Panc1 (cell line): ENCODE data around the gene KNDC1. TPM values are rescaled to one million over a fixed set of nuclear protein-coding genes. Genes with fewer than 3 reads are reported as not detected.

Experiments
- ATAC-seq: fragments of 200-7000 bp; cut with Tn5 transposase; 2 replicates; pipeline ENCODE4 v1.9.1; 2020; ENCODE audit warnings: mild to moderate bottlenecking, moderate library complexity
- BruUV-seq: library from RNA; stranded (reverse); fragments of 400-500 nt; replicated peaks from 2 replicates; lab custom pipeline; 2021; lab: Mats Ljungman, UMichigan
- CTCF ChIA-PET: fragments of 300-600 bp; sonication (Branson Sonifier 250); formaldehyde crosslinking; loops from one replicate; lab custom pipeline; 2022; ENCODE audit warnings: antibody characterized with exemption; lab: Charles Lee
- POLR2A ChIA-PET: fragments of 300-600 bp; sonication (Branson Sonifier 250); formaldehyde crosslinking; loops from one replicate; lab custom pipeline; 2022; ENCODE audit warnings: antibody characterized with exemption; lab: Charles Lee
- DNase-seq: peaks from one replicate; pipeline ENCODE4 v3.0.0-alpha.2; 2010; ENCODE audit warnings: low read depth, low spot score
- H3K27ac ChIP-seq: 2 replicates; pipeline ENCODE4 v1.5.1; 2011; ENCODE audit warnings: mild to moderate bottlenecking, low read length, inconsistent platforms
- H3K27me3 ChIP-seq: fragments of 200-500 bp; sonication (Bioruptor generic); 2 replicates; pipeline ENCODE4 v1.6.0; 2014; ENCODE audit warnings: low read length, inconsistent platforms; ENCODE audit not compliant: control insufficient read depth, insufficient read depth
- H3K36me3 ChIP-seq: fragments of 200-500 bp; sonication (Bioruptor generic); 2 replicates; pipeline ENCODE4 v1.5.1; 2014; ENCODE audit warnings: inconsistent platforms, mild to moderate bottlenecking, low read length, moderate library complexity; ENCODE audit not compliant: control insufficient read depth, insufficient read depth
- H3K4me1 ChIP-seq: 2 replicates; pipeline ENCODE4 v1.5.1; 2011; ENCODE audit warnings: inconsistent platforms, mild to moderate bottlenecking, low read length, moderate library complexity; ENCODE audit not compliant: control insufficient read depth, insufficient read depth
- H3K4me3 ChIP-seq, 2 experiments: 2 replicates each; pipeline ENCODE4 v1.5.1; 2011 to 2012; ENCODE audit warnings: low read depth in 2 of 2, low read length in 2 of 2, mild to moderate bottlenecking in 2 of 2, inconsistent platforms in 1 of 2, moderate library complexity in 1 of 2
- H3K9me3 ChIP-seq: fragments of 200-500 bp; sonication (Bioruptor generic); 2 replicates; pipeline ENCODE4 v1.5.1; 2014; ENCODE audit warnings: low read depth, mild to moderate bottlenecking, inconsistent platforms, low read length, moderate library complexity; ENCODE audit not compliant: control insufficient read depth, insufficient read depth
- POLR2AphosphoS5 ChIP-seq: IDR thresholded peaks from 2 replicates; pipeline ENCODE4 v1.6.1; 2012; ENCODE audit warnings: mild to moderate bottlenecking, low read depth, low read length, moderate library complexity
- SIN3A ChIP-seq: IDR thresholded peaks from 2 replicates; pipeline ENCODE4 v1.6.1; 2012; ENCODE audit warnings: low read depth, mild to moderate bottlenecking, low read length, moderate library complexity, borderline replicate concordance; ENCODE audit not compliant: insufficient read depth
- TCF7L2 ChIP-seq: IDR thresholded peaks from 2 replicates; pipeline ENCODE4 v1.6.1; 2011; ENCODE audit warnings: mild to moderate bottlenecking, low read depth, low read length, inconsistent platforms
- in situ Hi-C: cut with HindIII; loops from 2 replicates; pipeline ENCODE4 v1.10.0; 2016; ENCODE audit warnings: low sequenced_read_pairs, low pct_unique_long_range_greater_than_20kb
- intact Hi-C: fragments of 100-400 bp; cut with micrococcal nuclease; formaldehyde crosslinking; loops from one replicate; pipeline ENCODE4 v1.10.0; 2022; ENCODE audit not compliant: unreplicated experiment
- total RNA-seq: library from RNA; stranded (reverse); gene quantifications from one replicate; pipeline ENCODE4 v1.2.1, GENCODE V29; 2021; ENCODE audit not compliant: unreplicated experiment
- TF ChIP-seq, protein P1 (sequence below), 2 experiments: IDR thresholded peaks; 2 replicates each; pipeline ENCODE4 v1.6.1; 2011 to 2012; ENCODE audit warnings: low read depth in 2 of 2, control low read depth in 1 of 2, low read length in 1 of 2, mild to moderate bottlenecking in 1 of 2, moderate library complexity in 1 of 2; ENCODE audit not compliant: insufficient read depth in 1 of 2
- TF ChIP-seq, protein P2 (sequence below): fragments of 450-650 bp; IDR thresholded peaks from 2 replicates; pipeline ENCODE4 v1.5.1; 2017; ENCODE audit warnings: mild to moderate bottlenecking

KNDC1 gene
- total RNA-seq, 1 experiment from 2014 or later: 2.6 TPM

DNA sequence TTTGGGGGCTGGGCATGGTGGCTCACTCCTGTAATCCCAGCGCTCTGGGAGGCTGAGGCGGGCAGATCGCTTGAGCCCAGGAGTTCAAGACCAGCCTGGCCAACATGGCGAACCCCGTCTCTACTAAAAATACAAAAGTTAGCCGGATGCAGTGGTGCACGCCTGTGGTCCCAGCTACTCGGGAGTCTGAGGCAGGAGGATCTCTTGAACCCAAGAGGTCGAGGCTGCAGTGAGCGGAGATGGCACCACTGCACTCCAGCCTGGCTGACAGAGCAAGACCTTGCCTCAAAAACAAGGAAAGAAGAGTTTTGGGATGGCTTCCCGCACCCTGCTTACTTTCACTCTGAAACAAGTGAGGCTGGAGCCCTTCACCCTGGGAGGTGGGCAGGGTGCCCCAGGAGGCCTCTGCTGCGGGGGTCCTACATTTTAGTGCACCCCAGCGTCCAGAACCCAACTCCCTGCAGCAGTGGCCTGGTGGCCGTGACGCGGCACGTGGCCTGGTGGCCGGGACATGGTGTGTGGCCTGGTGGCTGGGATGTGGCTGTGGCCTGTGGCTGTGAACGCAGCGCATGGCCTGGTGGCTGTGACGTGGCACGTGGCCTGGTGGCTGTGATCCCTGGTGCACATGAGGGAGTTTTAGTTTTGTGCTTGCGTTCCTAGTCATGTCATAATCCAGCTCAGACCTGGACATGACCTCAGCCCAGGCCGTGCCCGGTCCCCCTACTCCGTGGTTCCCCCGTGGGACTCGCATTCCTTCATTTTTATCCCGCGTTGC, 9.3 kb downstream of the KNDC1 start:
- in situ Hi-C loops: no loop called here
- Histone ChIP-seq H3K4me1 (no peaks in the 10 kb centered on the region), H3K27ac (no peak overlapping the region), H3K27me3 (no peaks in the 10 kb centered on the region), H3K4me3 (no peak overlapping the region), H3K9me3 (no peaks in the 10 kb centered on the region), H3K36me3 (no peaks in the 10 kb centered on the region)
- no peak for DNase-seq
- TF ChIP-seq, protein P1, sequence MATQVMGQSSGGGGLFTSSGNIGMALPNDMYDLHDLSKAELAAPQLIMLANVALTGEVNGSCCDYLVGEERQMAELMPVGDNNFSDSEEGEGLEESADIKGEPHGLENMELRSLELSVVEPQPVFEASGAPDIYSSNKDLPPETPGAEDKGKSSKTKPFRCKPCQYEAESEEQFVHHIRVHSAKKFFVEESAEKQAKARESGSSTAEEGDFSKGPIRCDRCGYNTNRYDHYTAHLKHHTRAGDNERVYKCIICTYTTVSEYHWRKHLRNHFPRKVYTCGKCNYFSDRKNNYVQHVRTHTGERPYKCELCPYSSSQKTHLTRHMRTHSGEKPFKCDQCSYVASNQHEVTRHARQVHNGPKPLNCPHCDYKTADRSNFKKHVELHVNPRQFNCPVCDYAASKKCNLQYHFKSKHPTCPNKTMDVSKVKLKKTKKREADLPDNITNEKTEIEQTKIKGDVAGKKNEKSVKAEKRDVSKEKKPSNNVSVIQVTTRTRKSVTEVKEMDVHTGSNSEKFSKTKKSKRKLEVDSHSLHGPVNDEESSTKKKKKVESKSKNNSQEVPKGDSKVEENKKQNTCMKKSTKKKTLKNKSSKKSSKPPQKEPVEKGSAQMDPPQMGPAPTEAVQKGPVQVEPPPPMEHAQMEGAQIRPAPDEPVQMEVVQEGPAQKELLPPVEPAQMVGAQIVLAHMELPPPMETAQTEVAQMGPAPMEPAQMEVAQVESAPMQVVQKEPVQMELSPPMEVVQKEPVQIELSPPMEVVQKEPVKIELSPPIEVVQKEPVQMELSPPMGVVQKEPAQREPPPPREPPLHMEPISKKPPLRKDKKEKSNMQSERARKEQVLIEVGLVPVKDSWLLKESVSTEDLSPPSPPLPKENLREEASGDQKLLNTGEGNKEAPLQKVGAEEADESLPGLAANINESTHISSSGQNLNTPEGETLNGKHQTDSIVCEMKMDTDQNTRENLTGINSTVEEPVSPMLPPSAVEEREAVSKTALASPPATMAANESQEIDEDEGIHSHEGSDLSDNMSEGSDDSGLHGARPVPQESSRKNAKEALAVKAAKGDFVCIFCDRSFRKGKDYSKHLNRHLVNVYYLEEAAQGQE (IDR thresholded peaks at IDR 0.05; ENCODE audit: insufficient read depth in 1 of 2, low read depth in 2 of 2, low read length in 1 of 2): no peak
- TF ChIP-seq POLR2AphosphoS5 (no peak), TCF7L2 (no peak), SIN3A (no peak)
- TF ChIP-seq, protein P2, sequence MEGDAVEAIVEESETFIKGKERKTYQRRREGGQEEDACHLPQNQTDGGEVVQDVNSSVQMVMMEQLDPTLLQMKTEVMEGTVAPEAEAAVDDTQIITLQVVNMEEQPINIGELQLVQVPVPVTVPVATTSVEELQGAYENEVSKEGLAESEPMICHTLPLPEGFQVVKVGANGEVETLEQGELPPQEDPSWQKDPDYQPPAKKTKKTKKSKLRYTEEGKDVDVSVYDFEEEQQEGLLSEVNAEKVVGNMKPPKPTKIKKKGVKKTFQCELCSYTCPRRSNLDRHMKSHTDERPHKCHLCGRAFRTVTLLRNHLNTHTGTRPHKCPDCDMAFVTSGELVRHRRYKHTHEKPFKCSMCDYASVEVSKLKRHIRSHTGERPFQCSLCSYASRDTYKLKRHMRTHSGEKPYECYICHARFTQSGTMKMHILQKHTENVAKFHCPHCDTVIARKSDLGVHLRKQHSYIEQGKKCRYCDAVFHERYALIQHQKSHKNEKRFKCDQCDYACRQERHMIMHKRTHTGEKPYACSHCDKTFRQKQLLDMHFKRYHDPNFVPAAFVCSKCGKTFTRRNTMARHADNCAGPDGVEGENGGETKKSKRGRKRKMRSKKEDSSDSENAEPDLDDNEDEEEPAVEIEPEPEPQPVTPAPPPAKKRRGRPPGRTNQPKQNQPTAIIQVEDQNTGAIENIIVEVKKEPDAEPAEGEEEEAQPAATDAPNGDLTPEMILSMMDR: no peak
- ChIA-PET POLR2A (no interaction called here), CTCF (no interaction called here)
- no peak for ATAC-seq
- no TSS peak for BruUV-seq
- intact Hi-C loops: no loop called here

DNA sequence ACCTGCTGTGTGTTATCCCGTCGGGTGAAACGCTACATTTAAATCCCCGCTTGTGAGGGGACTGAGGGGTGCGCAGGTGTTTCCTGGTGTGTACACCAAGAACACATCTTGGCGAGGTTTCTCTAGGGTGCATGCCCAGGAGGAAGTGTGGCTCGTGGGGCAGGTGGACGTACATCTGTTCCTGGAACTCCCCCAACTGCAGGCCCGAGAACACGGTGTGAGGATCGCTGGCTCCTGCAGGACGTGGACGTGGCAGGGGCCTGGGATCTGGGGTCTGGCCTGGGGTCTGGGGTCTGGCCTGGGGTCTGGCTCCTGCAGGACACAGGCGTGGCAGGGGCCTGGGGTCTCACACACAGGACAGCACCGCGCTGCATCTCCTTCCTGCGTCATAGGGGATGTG, 10.1 kb downstream of the KNDC1 start:
- intact Hi-C loops: no loop called here
- TF ChIP-seq TCF7L2 (no peak), SIN3A (no peak), POLR2AphosphoS5 (no peak)
- TF ChIP-seq, protein P1 (IDR thresholded peaks at IDR 0.05; ENCODE audit: insufficient read depth in 1 of 2, low read depth in 2 of 2, low read length in 1 of 2): no peak
- TF ChIP-seq, protein P2: no peak
- Histone ChIP-seq H3K27ac (no peak overlapping the region), H3K36me3 (no peaks in the 10 kb centered on the region), H3K9me3 (no peaks in the 10 kb centered on the region), H3K4me3 (no peak overlapping the region), H3K27me3 (no peaks in the 10 kb centered on the region), H3K4me1 (no peaks in the 10 kb centered on the region)
- in situ Hi-C loops: no loop called here
- ChIA-PET POLR2A (no interaction called here), CTCF (no interaction called here)
- ATAC-seq (no peak), DNase-seq (no peak)
- BruUV-seq: no TSS peak
